Kidney (tissue), 14 donors: ENCODE results near the gene ARHGAP42. TPM values are rescaled to one million over a fixed set of nuclear protein-coding genes. Genes with fewer than 3 reads are reported as not detected.
"Not testable (repeated sequence)": the region's sequence is repeated elsewhere in the genome, so short reads cannot be mapped to it uniquely, and the experiment has no call there.

Experiments used
- DNase-seq, 5 donors: peaks; one replicate each; pipeline ENCODE4 v3.0.0-alpha.2; 2013 to 2020
- FAIRE-seq: peaks from 2 replicates; lab custom pipeline; 2012; peaks lifted over from hg19 to GRCh38; lab: Jason Lieb, UNC
- H3K27ac ChIP-seq, 2 donors: one replicate each; pipeline ENCODE4 v1.7.0; 2013; ENCODE audit warnings: low read depth in 2 of 2, low read length in 2 of 2, inconsistent platforms in 1 of 2
- H3K27me3 ChIP-seq: one replicate; pipeline ENCODE4 v1.7.1; 2013; ENCODE audit warnings: low read length, inconsistent platforms; ENCODE audit not compliant: control insufficient read depth, insufficient read depth
- H3K36me3 ChIP-seq, 3 donors: one replicate each; pipeline versions ENCODE4 v1.7.0 to v1.7.1; 2013; ENCODE audit warnings: low read length in 3 of 3, control low read depth in 1 of 3, inconsistent platforms in 1 of 3; ENCODE audit not compliant: insufficient read depth in 3 of 3, control insufficient read depth in 2 of 3
- H3K4me1 ChIP-seq, 3 donors: one replicate each; pipeline versions ENCODE4 v1.7.0 to v1.7.1; 2013; ENCODE audit warnings: low read length in 3 of 3, inconsistent platforms in 1 of 3, low read depth in 1 of 3; ENCODE audit not compliant: control insufficient read depth in 2 of 3, insufficient read depth in 2 of 3
- H3K4me3 ChIP-seq, 3 donors: one replicate each; pipeline versions ENCODE4 v1.7.0 to v1.8.1; 2013; ENCODE audit warnings: low read length in 3 of 3, control low read depth in 1 of 3, inconsistent platforms in 1 of 3
- H3K9ac ChIP-seq, 3 donors: one replicate each; pipeline versions ENCODE4 v1.7.0 to v1.7.1; 2013; ENCODE audit warnings: low read length in 3 of 3, control low read depth in 1 of 3, inconsistent platforms in 1 of 3
- H3K9me3 ChIP-seq, 3 donors: one replicate each; pipeline versions ENCODE4 v1.7.0 to v1.7.1; 2013; ENCODE audit warnings: low read length in 3 of 3, control low read depth in 1 of 3, inconsistent platforms in 1 of 3; ENCODE audit not compliant: control insufficient read depth in 2 of 3, insufficient read depth in 1 of 3
- CTCF ChIP-seq: IDR thresholded peaks from 3 replicates; pipeline ENCODE4 v1.5.1; 2012; ENCODE audit warnings: mild to moderate bottlenecking, moderate library complexity, borderline replicate concordance; ENCODE audit not compliant: insufficient read depth; ENCODE audit errors: extremely low read depth
- intact Hi-C: fragments of 100-400 bp; cut with DNase I; formaldehyde crosslinking; loops from one replicate; pipeline ENCODE4 v1.11.1; 2022
- polyA plus RNA-seq: library from polyadenylated mRNA; stranded (reverse); fragments of 350-450 nt; fragmentation: Illumina TruSeq; extraction: RNeasy Lipid Tissue Mini Kit (QIAGEN cat#74804); gene quantifications from one replicate; pipeline ENCODE4 v1.2.3, GENCODE V29; 2014; ENCODE audit warnings: low read depth, low replicate concordance; ENCODE audit not compliant: insufficient read depth
- total RNA-seq: library from RNA; stranded (reverse); fragmentation: NEBNext Ultra II Directional; extraction: Animal tissue kit (Norgen Biotek cat#: 25700); gene quantifications from one replicate; pipeline ENCODE4 v1.2.1, GENCODE V29; 2021
- donor health status: control.
- donor health status: control.
- donor health status: control.
- donor health status: control.
- donor health status: control.
- donor health status: DM: yes; HTN: yes; CAD: no.
- donor health status: Normal renal cell carcinoma (clear cell type).

Gene ARHGAP42
- total and polyA plus RNA-seq, 2 donors from 2014 or later, result 4.2 to 18.9 TPM

- Histone ChIP-seq H3K9me3 (peaks cover 0 to 9% (median 0%) of the 10 kb centered on the region in 3 donors), H3K4me1 (peaks cover 0 to 5% (median 0%) of the 10 kb centered on the region in 3 donors), H3K9ac (no peak overlapping the region), H3K27ac (no peak overlapping the region), H3K4me3 (no peak overlapping the region), H3K27me3 (no peaks in the 10 kb centered on the region), H3K36me3 (no peaks in the 10 kb centered on the region)
- DNase-seq (no peak), FAIRE-seq (no peak)
- no peak for TF ChIP-seq CTCF
- intact Hi-C loops, result no loop called here
These were observed 61.1 kb downstream of the ARHGAP42 start for GRCh38 chr11:100748153-100748552.

- H3K9ac ChIP-seq, intact Hi-C loops, H3K27ac ChIP-seq, FAIRE-seq, H3K4me1 ChIP-seq, H3K36me3 ChIP-seq, H3K27me3 ChIP-seq, H3K4me3 ChIP-seq, DNase-seq, H3K9me3 ChIP-seq: not testable (repeated sequence)
These were observed 62.9 kb downstream of the ARHGAP42 start for GRCh38 chr11:100749887-100750565.

- H3K4me3 ChIP-seq, H3K9ac ChIP-seq, intact Hi-C loops, DNase-seq, H3K4me1 ChIP-seq, H3K27me3 ChIP-seq, H3K27ac ChIP-seq, H3K36me3 ChIP-seq, FAIRE-seq, H3K9me3 ChIP-seq: not testable (repeated sequence)
These were observed 63.4 kb downstream of the ARHGAP42 start for GRCh38 chr11:100750566-100750891.

GRCh38 chr11:100752371-100753171, 65.5 kb downstream of the ARHGAP42 start:
- FAIRE-seq (no peak), DNase-seq (no peak)
- no peaks in the 10 kb centered on the region for H3K36me3 ChIP-seq
- peaks cover 0 to 5% (median 0%) of the 10 kb centered on the region in 3 donors for H3K4me1 ChIP-seq
- peaks cover 0 to 9% (median 0%) of the 10 kb centered on the region in 3 donors for H3K9me3 ChIP-seq
- no peak overlapping the region for H3K4me3 ChIP-seq
- intact Hi-C loops, result no loop called here
- no peak overlapping the region for H3K9ac ChIP-seq
- no peak for TF ChIP-seq CTCF
- H3K27me3 ChIP-seq, result no peaks in the 10 kb centered on the region
- no peak overlapping the region for H3K27ac ChIP-seq
